ENCODE results near the gene TBC1D2B.

Gene TBC1D2B

DNA sequence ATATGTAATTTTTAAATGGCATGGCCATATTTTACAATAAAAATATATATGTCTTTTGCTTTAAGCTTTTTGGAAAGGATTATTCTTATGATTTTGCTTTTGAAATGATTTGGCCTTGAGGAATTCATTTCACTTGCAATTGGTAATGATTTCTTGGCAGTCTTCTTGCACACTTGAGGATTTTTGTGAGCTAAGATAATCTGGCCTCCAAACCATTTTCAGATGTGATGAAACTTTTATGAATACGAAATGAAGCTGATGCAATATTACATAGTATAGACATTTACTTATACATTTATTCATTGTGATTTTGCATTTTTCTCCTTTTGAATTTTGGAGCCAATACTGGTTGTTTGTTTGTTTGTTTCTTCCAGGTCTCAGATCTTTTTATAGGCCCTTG, 8.4 kb upstream of the TBC1D2B start:
- Histone ChIP-seq H3K27ac (no peak overlapping the region), H3K4me3 (ENCODE audit: low read depth in 1 of 2, low read length in 1 of 2) (no peak overlapping the region)
- TF ChIP-seq, protein P1, sequence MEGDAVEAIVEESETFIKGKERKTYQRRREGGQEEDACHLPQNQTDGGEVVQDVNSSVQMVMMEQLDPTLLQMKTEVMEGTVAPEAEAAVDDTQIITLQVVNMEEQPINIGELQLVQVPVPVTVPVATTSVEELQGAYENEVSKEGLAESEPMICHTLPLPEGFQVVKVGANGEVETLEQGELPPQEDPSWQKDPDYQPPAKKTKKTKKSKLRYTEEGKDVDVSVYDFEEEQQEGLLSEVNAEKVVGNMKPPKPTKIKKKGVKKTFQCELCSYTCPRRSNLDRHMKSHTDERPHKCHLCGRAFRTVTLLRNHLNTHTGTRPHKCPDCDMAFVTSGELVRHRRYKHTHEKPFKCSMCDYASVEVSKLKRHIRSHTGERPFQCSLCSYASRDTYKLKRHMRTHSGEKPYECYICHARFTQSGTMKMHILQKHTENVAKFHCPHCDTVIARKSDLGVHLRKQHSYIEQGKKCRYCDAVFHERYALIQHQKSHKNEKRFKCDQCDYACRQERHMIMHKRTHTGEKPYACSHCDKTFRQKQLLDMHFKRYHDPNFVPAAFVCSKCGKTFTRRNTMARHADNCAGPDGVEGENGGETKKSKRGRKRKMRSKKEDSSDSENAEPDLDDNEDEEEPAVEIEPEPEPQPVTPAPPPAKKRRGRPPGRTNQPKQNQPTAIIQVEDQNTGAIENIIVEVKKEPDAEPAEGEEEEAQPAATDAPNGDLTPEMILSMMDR (IDR thresholded peaks at IDR 0.05) = no peak

DNA sequence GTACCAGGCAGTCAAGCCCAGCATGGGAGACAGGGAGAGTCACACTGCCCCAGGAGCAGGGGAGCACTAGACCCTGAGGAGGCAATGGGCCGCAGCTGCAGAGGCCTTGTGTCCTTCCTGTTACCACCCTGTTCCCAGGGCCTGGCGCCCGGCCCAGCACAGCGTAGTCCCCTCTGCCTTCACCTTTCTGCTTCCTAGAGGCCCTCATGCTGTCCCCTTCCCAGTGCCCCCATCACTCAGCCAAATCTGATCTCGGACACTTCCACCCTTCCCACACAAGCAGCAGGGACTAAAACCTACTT, 6.9 kb upstream of the TBC1D2B start:
- TF ChIP-seq, protein P1 (IDR thresholded peaks at IDR 0.05) = no peak
- Histone ChIP-seq H3K4me1 (ENCODE audit: control insufficient read depth in 1 of 2, insufficient read depth in 1 of 2, low read depth in 1 of 2, low read length in 1 of 2) (peaks cover 35 to 36% of the 10 kb centered on the region in 2 experiments), H3K36me3 (no peaks in the 10 kb centered on the region), H3K27ac (peak overlapping the region; percentile 86), H3K27me3 (no peaks in the 10 kb centered on the region), H3K9me3 (no peaks in the 10 kb centered on the region), H3K4me3 (ENCODE audit: low read depth in 1 of 2, low read length in 1 of 2) (no peak overlapping the region)

More for the DNA sequence above, 8.4 kb upstream of the TBC1D2B start:
- Histone ChIP-seq H3K4me1 (ENCODE audit: control insufficient read depth in 1 of 2, insufficient read depth in 1 of 2, low read depth in 1 of 2, low read length in 1 of 2) (peaks cover 35 to 36% of the 10 kb centered on the region in 2 experiments), H3K9me3 (no peaks in the 10 kb centered on the region), H3K27me3 (no peaks in the 10 kb centered on the region), H3K36me3 (no peaks in the 10 kb centered on the region)

DNA sequence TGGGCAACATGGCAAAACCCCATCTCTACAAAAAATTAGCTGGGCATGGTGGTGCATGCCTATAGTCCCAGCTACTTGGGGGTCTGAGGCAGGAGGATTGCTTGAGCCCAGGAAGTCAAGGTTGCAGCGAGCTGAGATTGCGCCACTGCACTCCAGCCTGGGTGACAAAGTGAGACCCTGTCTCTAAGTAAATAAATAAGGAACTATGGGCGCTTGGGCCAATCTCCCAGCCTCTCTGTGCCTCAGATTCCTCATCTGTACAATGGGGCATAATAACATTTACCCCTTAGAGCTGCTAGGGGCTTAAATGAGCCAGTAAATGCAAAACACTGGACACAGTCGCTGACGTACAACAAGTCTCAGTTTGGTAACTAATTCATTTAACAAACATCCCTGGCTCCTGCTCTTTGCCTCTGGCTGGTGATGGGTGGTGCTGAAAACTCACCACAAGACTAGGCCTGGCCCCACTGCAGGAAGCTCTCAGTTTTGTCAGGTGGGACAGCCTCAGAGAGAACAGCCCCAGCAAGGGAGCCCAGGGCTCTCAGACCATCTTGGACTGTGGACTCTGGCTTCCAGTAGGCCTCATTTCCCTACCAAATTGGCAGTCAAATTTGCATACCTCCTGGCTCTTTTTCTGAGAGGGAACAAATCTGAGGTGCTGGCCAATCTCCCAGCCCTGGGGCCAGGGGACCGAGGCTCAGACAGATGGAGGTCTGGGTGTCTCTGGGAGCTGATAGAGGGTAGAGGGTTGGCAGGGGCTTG, 6.4 kb upstream of the TBC1D2B start:
- no peak overlapping the region for H3K4me3 ChIP-seq (ENCODE audit: low read depth in 1 of 2, low read length in 1 of 2)
- TF ChIP-seq, protein P1 (IDR thresholded peaks at IDR 0.05) = no peak
- H3K27ac ChIP-seq = peak overlapping the region; percentile 86
- no peaks in the 10 kb centered on the region for H3K36me3 ChIP-seq
- no peaks in the 10 kb centered on the region for H3K27me3 ChIP-seq
- H3K4me1 ChIP-seq (ENCODE audit: control insufficient read depth in 1 of 2, insufficient read depth in 1 of 2, low read depth in 1 of 2, low read length in 1 of 2) = peaks cover 35 to 36% of the 10 kb centered on the region in 2 experiments
- no peaks in the 10 kb centered on the region for H3K9me3 ChIP-seq

DNA sequence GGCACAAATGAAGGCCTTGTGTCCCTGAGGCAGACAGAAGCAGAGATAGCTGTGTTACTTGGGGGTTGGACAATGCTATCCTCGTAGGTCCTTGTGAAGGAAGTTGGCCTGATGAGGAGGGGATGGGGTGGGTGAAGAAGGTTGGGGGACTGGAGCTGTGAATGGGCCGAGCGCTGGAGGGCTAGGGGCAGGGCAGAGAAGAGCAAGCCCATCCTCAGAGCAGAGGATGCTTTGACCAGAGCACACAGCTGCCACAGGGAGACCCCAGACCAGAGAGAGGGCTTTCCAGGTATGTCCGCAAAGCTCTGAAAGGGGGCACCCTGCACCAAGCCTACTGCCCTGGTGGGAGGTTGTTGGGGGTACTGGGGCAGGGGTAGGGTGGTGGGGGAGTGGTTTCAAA, 5.7 kb upstream of the TBC1D2B start:
- H3K27me3 ChIP-seq = no peaks in the 10 kb centered on the region
- peak overlapping the region in 1 of 2 experiments; percentile 26 for H3K4me3 ChIP-seq (ENCODE audit: low read depth in 1 of 2, low read length in 1 of 2)
- peak overlapping the region; percentile 86 for H3K27ac ChIP-seq
- H3K36me3 ChIP-seq = no peaks in the 10 kb centered on the region
- no peaks in the 10 kb centered on the region for H3K9me3 ChIP-seq
- H3K4me1 ChIP-seq (ENCODE audit: control insufficient read depth in 1 of 2, insufficient read depth in 1 of 2, low read depth in 1 of 2, low read length in 1 of 2) = peaks cover 37 to 39% of the 10 kb centered on the region in 2 experiments
- TF ChIP-seq, protein P1 (IDR thresholded peaks at IDR 0.05) = no peak

DNA sequence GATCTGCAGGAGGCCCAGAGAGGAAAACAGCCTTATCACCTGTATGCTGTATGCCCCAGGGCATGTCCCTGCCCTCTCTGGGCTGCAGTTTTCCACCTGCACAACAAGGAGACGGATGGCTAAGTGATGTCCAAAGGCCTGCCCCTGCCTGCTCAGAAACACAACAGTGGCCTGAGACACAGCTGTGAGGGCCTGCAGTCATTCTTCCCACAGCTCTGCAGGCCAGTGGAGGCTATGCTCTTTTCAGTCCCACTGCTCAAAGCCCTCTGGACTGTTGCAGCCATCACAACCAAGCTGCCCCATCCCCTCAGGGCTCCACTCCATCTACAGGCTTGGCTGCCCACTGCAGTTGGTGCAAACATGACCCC, 5.2 kb upstream of the TBC1D2B start:
- Histone ChIP-seq H3K4me3 (ENCODE audit: low read depth in 1 of 2, low read length in 1 of 2) (peak overlapping the region; percentile 22 to 26), H3K36me3 (no peaks in the 10 kb centered on the region), H3K27me3 (no peaks in the 10 kb centered on the region), H3K4me1 (ENCODE audit: control insufficient read depth in 1 of 2, insufficient read depth in 1 of 2, low read depth in 1 of 2, low read length in 1 of 2) (peaks cover 41 to 43% of the 10 kb centered on the region in 2 experiments), H3K9me3 (no peaks in the 10 kb centered on the region), H3K27ac (peak overlapping the region; percentile 86)
- TF ChIP-seq, protein P1 (IDR thresholded peaks at IDR 0.05) = no peak

Data from neutrophil (primary cell).